Measurements from ENCODE around the gene AHNAK2.

- TF ChIP-seq SPI1 (IDR thresholded peaks at IDR 0.05; ENCODE audit: borderline replicate concordance, low read depth) (no peak), GABPA (IDR thresholded peaks at IDR 0.05; ENCODE audit: low read depth) (no peak), REST (IDR thresholded peaks at IDR 0.05; ENCODE audit: insufficient replicate concordance, low read depth) (no peak)
- TF ChIP-seq, protein P1, sequence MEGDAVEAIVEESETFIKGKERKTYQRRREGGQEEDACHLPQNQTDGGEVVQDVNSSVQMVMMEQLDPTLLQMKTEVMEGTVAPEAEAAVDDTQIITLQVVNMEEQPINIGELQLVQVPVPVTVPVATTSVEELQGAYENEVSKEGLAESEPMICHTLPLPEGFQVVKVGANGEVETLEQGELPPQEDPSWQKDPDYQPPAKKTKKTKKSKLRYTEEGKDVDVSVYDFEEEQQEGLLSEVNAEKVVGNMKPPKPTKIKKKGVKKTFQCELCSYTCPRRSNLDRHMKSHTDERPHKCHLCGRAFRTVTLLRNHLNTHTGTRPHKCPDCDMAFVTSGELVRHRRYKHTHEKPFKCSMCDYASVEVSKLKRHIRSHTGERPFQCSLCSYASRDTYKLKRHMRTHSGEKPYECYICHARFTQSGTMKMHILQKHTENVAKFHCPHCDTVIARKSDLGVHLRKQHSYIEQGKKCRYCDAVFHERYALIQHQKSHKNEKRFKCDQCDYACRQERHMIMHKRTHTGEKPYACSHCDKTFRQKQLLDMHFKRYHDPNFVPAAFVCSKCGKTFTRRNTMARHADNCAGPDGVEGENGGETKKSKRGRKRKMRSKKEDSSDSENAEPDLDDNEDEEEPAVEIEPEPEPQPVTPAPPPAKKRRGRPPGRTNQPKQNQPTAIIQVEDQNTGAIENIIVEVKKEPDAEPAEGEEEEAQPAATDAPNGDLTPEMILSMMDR (IDR thresholded peaks at IDR 0.05; ENCODE audit: insufficient read depth, low read length), result no peak
These were observed 4.0 kb downstream of the AHNAK2 start for GRCh38 chr14:104974146-104974541.

Data from HL-60 (cell line).